ENCODE measurements around the gene CRIM1. TPM values are rescaled to one million over a fixed set of nuclear protein-coding genes. Genes with fewer than 3 reads are reported as not detected.

Gene CRIM1
- total and polyA plus RNA-seq, 2 donors (not counting 1 experiment from before 2014, with no cell fraction given), result 364 to 661 TPM

- Histone ChIP-seq H3K4me3 (replicated peaks in 1 of 4; ENCODE audit: control extremely low read depth in 1 of 4, insufficient read depth in 1 of 4, low read depth in 3 of 4, low read length in 4 of 4) (no peak overlapping the region), H3K9ac (ENCODE audit: insufficient read depth, low read length) (no peak overlapping the region), H2AFZ (ENCODE audit: low read length) (no peak overlapping the region), H3K79me2 (ENCODE audit: control insufficient read depth, insufficient read depth, low read length) (no peaks in the 10 kb centered on the region), H3K4me2 (ENCODE audit: extremely low read depth, insufficient read depth, low read length) (no peak overlapping the region), H3K27me3 (ENCODE audit: control insufficient read depth, insufficient read depth, low read length) (no peaks in the 10 kb centered on the region), H3K4me1 (ENCODE audit: control insufficient read depth, extremely low read depth, insufficient read depth, low read length) (peaks cover 3% of the 10 kb centered on the region), H4K20me1 (ENCODE audit: control insufficient read depth, extremely low read depth, insufficient read depth, low read length) (no peaks in the 10 kb centered on the region), H3K36me3 (ENCODE audit: control insufficient read depth, insufficient read depth, low read length) (peaks cover 23% of the 10 kb centered on the region), H3K27ac (ENCODE audit: insufficient read depth, low read length) (no peak overlapping the region), H3K9me3 (ENCODE audit: control insufficient read depth, insufficient read depth, low read depth, low read length) (no peaks in the 10 kb centered on the region)
- TF ChIP-seq, protein P1, sequence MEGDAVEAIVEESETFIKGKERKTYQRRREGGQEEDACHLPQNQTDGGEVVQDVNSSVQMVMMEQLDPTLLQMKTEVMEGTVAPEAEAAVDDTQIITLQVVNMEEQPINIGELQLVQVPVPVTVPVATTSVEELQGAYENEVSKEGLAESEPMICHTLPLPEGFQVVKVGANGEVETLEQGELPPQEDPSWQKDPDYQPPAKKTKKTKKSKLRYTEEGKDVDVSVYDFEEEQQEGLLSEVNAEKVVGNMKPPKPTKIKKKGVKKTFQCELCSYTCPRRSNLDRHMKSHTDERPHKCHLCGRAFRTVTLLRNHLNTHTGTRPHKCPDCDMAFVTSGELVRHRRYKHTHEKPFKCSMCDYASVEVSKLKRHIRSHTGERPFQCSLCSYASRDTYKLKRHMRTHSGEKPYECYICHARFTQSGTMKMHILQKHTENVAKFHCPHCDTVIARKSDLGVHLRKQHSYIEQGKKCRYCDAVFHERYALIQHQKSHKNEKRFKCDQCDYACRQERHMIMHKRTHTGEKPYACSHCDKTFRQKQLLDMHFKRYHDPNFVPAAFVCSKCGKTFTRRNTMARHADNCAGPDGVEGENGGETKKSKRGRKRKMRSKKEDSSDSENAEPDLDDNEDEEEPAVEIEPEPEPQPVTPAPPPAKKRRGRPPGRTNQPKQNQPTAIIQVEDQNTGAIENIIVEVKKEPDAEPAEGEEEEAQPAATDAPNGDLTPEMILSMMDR (conservative IDR thresholded peaks at IDR 0.05 in 1 of 2, IDR thresholded peaks at IDR 0.05 in 1 of 2; ENCODE audit: low read depth in 1 of 2, low read length in 2 of 2), result peak; percentile 15 to 52
- TF ChIP-seq EZH2 (IDR thresholded peaks at IDR 0.05; ENCODE audit: low read length, missing control alignments), result no peak
- DNase-seq (ENCODE audit: low read depth in 2 of 2), result peak in 1 of 2 donors; percentile 34
Observed at GRCh38 chr2:36544638-36545338, 189.2 kb downstream of the CRIM1 start.

- no peaks in the 10 kb centered on the region for H3K9me3 ChIP-seq (ENCODE audit: control insufficient read depth, insufficient read depth, low read depth, low read length)
- TF ChIP-seq, protein P1 (conservative IDR thresholded peaks at IDR 0.05 in 1 of 2, IDR thresholded peaks at IDR 0.05 in 1 of 2; ENCODE audit: low read depth in 1 of 2, low read length in 2 of 2), result peak in 1 of 2 donors; percentile 9
- no peak for TF ChIP-seq EZH2 (IDR thresholded peaks at IDR 0.05; ENCODE audit: low read length, missing control alignments)
- no peaks in the 10 kb centered on the region for H3K4me1 ChIP-seq (ENCODE audit: control insufficient read depth, extremely low read depth, insufficient read depth, low read length)
Observed at GRCh38 chr2:36545871-36546416, 190.4 kb downstream of the CRIM1 start.

GRCh38 chr2:36547906-36548305, 192.3 kb downstream of the CRIM1 start:
- Histone ChIP-seq H3K36me3 (ENCODE audit: control insufficient read depth, insufficient read depth, low read length) (peaks cover 11% of the 10 kb centered on the region), H3K9ac (ENCODE audit: insufficient read depth, low read length) (no peak overlapping the region), H3K4me2 (ENCODE audit: extremely low read depth, insufficient read depth, low read length) (no peak overlapping the region), H3K27me3 (ENCODE audit: control insufficient read depth, insufficient read depth, low read length) (no peaks in the 10 kb centered on the region), H3K27ac (ENCODE audit: insufficient read depth, low read length) (no peak overlapping the region), H3K4me1 (ENCODE audit: control insufficient read depth, extremely low read depth, insufficient read depth, low read length) (no peaks in the 10 kb centered on the region), H3K9me3 (ENCODE audit: control insufficient read depth, insufficient read depth, low read depth, low read length) (no peaks in the 10 kb centered on the region), H3K4me3 (replicated peaks in 1 of 4; ENCODE audit: control extremely low read depth in 1 of 4, insufficient read depth in 1 of 4, low read depth in 3 of 4, low read length in 4 of 4) (no peak overlapping the region), H3K79me2 (ENCODE audit: control insufficient read depth, insufficient read depth, low read length) (no peaks in the 10 kb centered on the region), H2AFZ (ENCODE audit: low read length) (no peak overlapping the region), H4K20me1 (ENCODE audit: control insufficient read depth, extremely low read depth, insufficient read depth, low read length) (no peaks in the 10 kb centered on the region)
- DNase-seq (ENCODE audit: low read depth in 2 of 2), result no peak
- no peak for TF ChIP-seq EZH2 (IDR thresholded peaks at IDR 0.05; ENCODE audit: low read length, missing control alignments)
- TF ChIP-seq, protein P1 (conservative IDR thresholded peaks at IDR 0.05 in 1 of 2, IDR thresholded peaks at IDR 0.05 in 1 of 2; ENCODE audit: low read depth in 1 of 2, low read length in 2 of 2), result no peak

More at GRCh38 chr2:36545871-36546416, 190.4 kb downstream of the CRIM1 start:
- Histone ChIP-seq H3K9ac (ENCODE audit: insufficient read depth, low read length) (no peak overlapping the region), H4K20me1 (ENCODE audit: control insufficient read depth, extremely low read depth, insufficient read depth, low read length) (no peaks in the 10 kb centered on the region), H3K4me2 (ENCODE audit: extremely low read depth, insufficient read depth, low read length) (no peak overlapping the region), H3K27me3 (ENCODE audit: control insufficient read depth, insufficient read depth, low read length) (no peaks in the 10 kb centered on the region), H2AFZ (ENCODE audit: low read length) (no peak overlapping the region), H3K27ac (ENCODE audit: insufficient read depth, low read length) (no peak overlapping the region), H3K4me3 (replicated peaks in 1 of 4; ENCODE audit: control extremely low read depth in 1 of 4, insufficient read depth in 1 of 4, low read depth in 3 of 4, low read length in 4 of 4) (no peak overlapping the region), H3K36me3 (ENCODE audit: control insufficient read depth, insufficient read depth, low read length) (peaks cover 22% of the 10 kb centered on the region), H3K79me2 (ENCODE audit: control insufficient read depth, insufficient read depth, low read length) (no peaks in the 10 kb centered on the region)
- DNase-seq (ENCODE audit: low read depth in 2 of 2), result peak in 1 of 2 donors; percentile 52

Data from fibroblast of lung (primary cell).